A549 (cell line): ENCODE data around the gene KRT8. TPM values are rescaled to one million over a fixed set of nuclear protein-coding genes. Genes with fewer than 3 reads are reported as not detected.

Experiments
- ATAC-seq, 2 experiments: fragments of 200-7000 bp in 1 of 2; fragments of >200 bp in 1 of 2; cut with Nextera tagmentation in 1 of 2; cut with Tn5 transposase in 1 of 2; 3 replicates each; pipeline versions ENCODE4 v1.8.0 to v1.9.1; 2018 to 2020; ENCODE audit warnings: mild to moderate bottlenecking in 1 of 2, moderate library complexity in 1 of 2
- CTCF ChIA-PET: fragments of 300-600 bp; sonication (Branson Sonifier 250); formaldehyde crosslinking; extraction: SDS; loops from one replicate; lab custom pipeline; 2021; ENCODE audit warnings: antibody characterized with exemption, inconsistent platforms; lab: Yijun Ruan, JAX
- POLR2A ChIA-PET: fragments of 350-600 bp; formaldehyde crosslinking; extraction: SDS; loops from one replicate; lab custom pipeline; 2021; ENCODE audit warnings: antibody characterized with exemption, inconsistent platforms; lab: Yijun Ruan, JAX
- DNase-seq, 2 experiments: peaks; one replicate each; pipeline versions ENCODE4 v3.0.0 to v3.0.0-alpha.2; 2011 to 2016; ENCODE audit warnings: low read depth in 1 of 2, low spot score in 1 of 2
- FAIRE-seq: peaks from 2 replicates; lab custom pipeline; 2011; peaks lifted over from hg19 to GRCh38; lab: Jason Lieb, UNC
- H3K27ac ChIP-seq, 2 experiments: fragments of >200 bp; sonication (Bioruptor Twin); formaldehyde crosslinking; 3 replicates each; pipeline ENCODE4 v1.5.1; 2016 to 2017
- H3K4me1 ChIP-seq: fragments of >200 bp; sonication (Bioruptor Twin); formaldehyde crosslinking; 3 replicates; pipeline ENCODE4 v1.6.1; 2016
- H3K4me2 ChIP-seq: fragments of >200 bp; sonication (Bioruptor Twin); formaldehyde crosslinking; 3 replicates; pipeline ENCODE4 v1.6.1; 2016
- H3K4me3 ChIP-seq: fragments of >200 bp; sonication (Bioruptor Twin); formaldehyde crosslinking; 3 replicates; pipeline ENCODE4 v1.5.1; 2016
- H3K9me3 ChIP-seq: fragments of >200 bp; sonication (Bioruptor Twin); formaldehyde crosslinking; 3 replicates; pipeline ENCODE4 v1.6.1; 2016
- BHLHE40 ChIP-seq: IDR thresholded peaks from 2 replicates; pipeline ENCODE4 v1.6.1; 2012; ENCODE audit warnings: low read depth, low read length, inconsistent platforms
- CEBPB ChIP-seq, 2 experiments: fragments of >200 bp in 1 of 2; sonication (Bioruptor Twin) in 1 of 2; formaldehyde crosslinking in 1 of 2; IDR thresholded peaks; 2 replicates each; pipeline ENCODE4 v1.6.1; 2012 to 2016
- CHD4 ChIP-seq: fragments of 200-600 bp; sonication (generic); IDR thresholded peaks from 2 replicates; pipeline ENCODE4 v1.6.1; 2016; ENCODE audit warnings: antibody characterized with exemption, mild to moderate bottlenecking, borderline replicate concordance
- EHF ChIP-seq: fragments of 250-450 bp; sonication (Bioruptor Pico); IDR thresholded peaks from 2 replicates; pipeline ENCODE4 v1.5.0; 2020; ENCODE audit warnings: mild to moderate bottlenecking
- EP300 ChIP-seq, 2 experiments: fragments of >200 bp; sonication (Bioruptor Twin); formaldehyde crosslinking; IDR thresholded peaks; 2 replicates in 1 of 2; 3 replicates in 1 of 2; pipeline ENCODE4 v1.6.1; 2016 to 2017
- ESRRA ChIP-seq: fragments of 150-350 bp; IDR thresholded peaks from 2 replicates; pipeline ENCODE4 v1.6.1; 2014; ENCODE audit warnings: mild to moderate bottlenecking, low read length, borderline replicate concordance
- GATA3 ChIP-seq: IDR thresholded peaks from 2 replicates; pipeline ENCODE4 v1.6.1; 2012; ENCODE audit warnings: borderline replicate concordance
- HEYL ChIP-seq: fragments of 250-450 bp; sonication (Bioruptor Pico); IDR thresholded peaks from 2 replicates; pipeline ENCODE4 v1.8.0; 2021; ENCODE audit warnings: mild to moderate bottlenecking, moderate library complexity
- HOXA7 ChIP-seq: fragments of 250-450 bp; sonication (Bioruptor Pico); IDR thresholded peaks from 2 replicates; pipeline ENCODE4 v1.5.0; 2020; ENCODE audit warnings: mild to moderate bottlenecking, moderate library complexity
- HOXB13 ChIP-seq: fragments of 250-450 bp; sonication (Bioruptor Pico); IDR thresholded peaks from 2 replicates; pipeline ENCODE4 v1.5.0; 2020; ENCODE audit warnings: low read depth, mild to moderate bottlenecking, moderate library complexity
- HOXB5 ChIP-seq: fragments of 250-450 bp; sonication (Bioruptor Pico); IDR thresholded peaks from 2 replicates; pipeline ENCODE4 v1.5.0; 2020; ENCODE audit warnings: mild to moderate bottlenecking, moderate library complexity
- JUN ChIP-seq, 2 experiments: fragments of >200 bp; sonication (Bioruptor Twin); formaldehyde crosslinking; IDR thresholded peaks; 2 replicates in 1 of 2; 3 replicates in 1 of 2; pipeline ENCODE4 v1.6.1; 2016 to 2017
- KDM5A ChIP-seq: fragments of 200-600 bp; sonication (generic); IDR thresholded peaks from 2 replicates; pipeline ENCODE4 v1.6.1; 2016; ENCODE audit warnings: antibody characterized with exemption, mild to moderate bottlenecking
- MAFK ChIP-seq: fragments of 450-650 bp; IDR thresholded peaks from 2 replicates; pipeline ENCODE4 v1.6.1; 2014; ENCODE audit not compliant: partially characterized antibody
- MAZ ChIP-seq: fragments of 150-350 bp; IDR thresholded peaks from 2 replicates; pipeline ENCODE4 v1.6.1; 2014; ENCODE audit warnings: antibody characterized with exemption, low read depth, low read length, borderline replicate concordance
- NFE2L2 ChIP-seq: fragments of 150-350 bp; conservative IDR thresholded peaks from 2 replicates; pipeline ENCODE4 v1.6.1; 2014; ENCODE audit warnings: low read length
- NPAS2 ChIP-seq: fragments of 250-450 bp; sonication (Bioruptor Pico); IDR thresholded peaks from 2 replicates; pipeline ENCODE4 v1.8.0; 2022; ENCODE audit warnings: mild to moderate bottlenecking, moderate library complexity, borderline replicate concordance
- PHF8 ChIP-seq: fragments of 200-600 bp; sonication (generic); IDR thresholded peaks from 2 replicates; pipeline ENCODE4 v1.6.1; 2016; ENCODE audit warnings: low read depth, mild to moderate bottlenecking, antibody characterized with exemption, moderate library complexity, borderline replicate concordance
- POLR2A ChIP-seq: IDR thresholded peaks from 2 replicates; pipeline ENCODE4 v1.6.1; 2012; ENCODE audit warnings: mild to moderate bottlenecking, low read length
- POLR2AphosphoS2 ChIP-seq: conservative IDR thresholded peaks from 2 replicates; pipeline ENCODE4 v1.6.1; 2012; ENCODE audit warnings: low read length, improper control_type of control experiment, inconsistent platforms
- RAD21 ChIP-seq, 2 experiments: fragments of >200 bp in 1 of 2; sonication (Bioruptor Twin) in 1 of 2; formaldehyde crosslinking in 1 of 2; IDR thresholded peaks in 1 of 2; conservative IDR thresholded peaks in 1 of 2; 2 replicates in 1 of 2; 3 replicates in 1 of 2; pipeline ENCODE4 v1.6.1; 2012 to 2018; ENCODE audit warnings: inconsistent platforms in 1 of 2
- RCOR1 ChIP-seq: fragments of 150-350 bp; IDR thresholded peaks from 2 replicates; pipeline ENCODE4 v1.6.1; 2014; ENCODE audit warnings: antibody characterized with exemption, low read length, low read depth
- SMC3 ChIP-seq: fragments of >200 bp; sonication (Bioruptor Twin); formaldehyde crosslinking; IDR thresholded peaks from 3 replicates; pipeline ENCODE4 v1.6.1; 2018; ENCODE audit warnings: inconsistent platforms
- TFCP2L1 ChIP-seq: fragments of 250-450 bp; sonication (Bioruptor Pico); IDR thresholded peaks from 2 replicates; pipeline ENCODE4 v1.5.0; 2021; ENCODE audit warnings: mild to moderate bottlenecking
- TP53 ChIP-seq: fragments of 250-450 bp; sonication (Bioruptor Pico); IDR thresholded peaks from 2 replicates; pipeline ENCODE4 v1.5.0; 2021; ENCODE audit warnings: mild to moderate bottlenecking, moderate library complexity
- ZFP36 ChIP-seq: fragments of 450-650 bp; IDR thresholded peaks from 2 replicates; pipeline ENCODE4 v1.6.1; 2014; ENCODE audit warnings: borderline replicate concordance; ENCODE audit not compliant: partially characterized antibody
- ZNF302 ChIP-seq: fragments of 250-450 bp; sonication (Bioruptor Pico); IDR thresholded peaks from 2 replicates; pipeline ENCODE4 v1.9.0; 2021; ENCODE audit warnings: inconsistent platforms, mild to moderate bottlenecking, moderate library complexity
- WGBS: methylation state at CpG from one replicate; pipeline ENCODE4 v1.1.6; 2017; ENCODE audit errors: missing lambda C conversion rate; 5-methylcytosine and 5-hydroxymethylcytosine counted together
- polyA plus RNA-seq, 4 experiments: library from polyadenylated mRNA; depleted of rRNA in 3 of 4; stranded (reverse); fragments of >200 nt; fragmentation: RNase III in 1 of 4; extraction: RNeasy Plus Mini Kit Qiagen cat#74134 plus additional on column Dnase treatment in 1 of 4; gene quantifications; 2 replicates in 3 of 4; 3 replicates in 1 of 4; pipeline ENCODE4 v1.2.3, GENCODE V29; 2011 to 2017
- TF ChIP-seq, protein P1 (sequence below): IDR thresholded peaks from 2 replicates; pipeline ENCODE4 v1.6.1; 2012
- TF ChIP-seq, protein P2 (sequence below): fragments of >200 bp; sonication (Bioruptor Twin); formaldehyde crosslinking; IDR thresholded peaks from 3 replicates; pipeline ENCODE4 v1.5.1; 2016
- TF ChIP-seq, protein P3 (sequence below): fragments of >200 bp; sonication (Bioruptor Twin); formaldehyde crosslinking; IDR thresholded peaks from 2 replicates; pipeline ENCODE4 v1.6.1; 2016
- TF ChIP-seq, protein P4 (sequence below): fragments of 150-350 bp; IDR thresholded peaks from 2 replicates; pipeline ENCODE4 v1.6.1; 2014; ENCODE audit warnings: low read depth, mild to moderate bottlenecking, low read length
- TF ChIP-seq, protein P5 (sequence below): fragments of 250-450 bp; sonication (Bioruptor Pico); IDR thresholded peaks from 2 replicates; pipeline ENCODE4 v1.5.0; 2020; ENCODE audit warnings: low read depth, mild to moderate bottlenecking, moderate library complexity
- TF ChIP-seq, protein P6 (sequence below): fragments of >200 bp; sonication (Bioruptor Twin); formaldehyde crosslinking; IDR thresholded peaks from 3 replicates; pipeline ENCODE4 v1.6.1; 2016

Gene KRT8
- polyA plus RNA-seq, 2 of the 4 experiments (the other 2 are of a cell fraction) = 2,250 to 3,633 TPM

DNA sequence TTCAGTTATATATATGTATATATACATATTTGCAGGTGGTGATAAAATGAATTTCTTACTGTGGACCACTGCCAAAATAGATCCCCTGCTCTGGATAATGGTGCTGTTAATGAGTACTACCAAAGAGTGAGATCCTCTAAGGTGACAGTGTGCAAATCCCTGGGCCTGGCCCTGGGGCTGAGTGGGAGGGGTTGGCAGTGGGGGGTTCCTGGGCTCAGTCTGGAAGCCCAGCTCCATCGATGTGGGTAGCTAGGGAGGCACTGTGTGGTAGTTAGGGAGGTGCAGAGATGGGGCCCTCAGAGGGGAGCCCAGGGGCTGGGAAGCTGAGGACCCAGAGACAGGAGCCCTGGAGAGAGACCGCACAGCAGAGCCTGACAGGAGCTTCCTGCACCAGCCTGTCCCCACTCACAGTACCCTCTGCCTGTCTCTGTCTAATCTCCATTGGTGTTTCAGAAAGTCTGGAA lies 9.1 kb downstream of the KRT8 start:
- FAIRE-seq (no peak), DNase-seq (peak in 1 of 2 experiments; percentile 90), ATAC-seq (peak; percentile 56 to 75)
- Histone ChIP-seq H3K4me2 (peak overlapping the region; percentile 93), H3K9me3 (no peaks in the 10 kb centered on the region), H3K4me3 (0 out of 3 replicates have a peak overlapping the region, but pooled peaks have one; percentile 7), H3K27ac (peak overlapping the region; percentile 78 to 91), H3K4me1 (peaks cover 64% of the 10 kb centered on the region)
- ChIA-PET CTCF (interaction anchor here (0.9 to 20.5 kb wide), 14 partner anchors 11 to 91 kb away, joined by 3 to 440 read pairs (median 5); partner anchors contain the start of genes KRT18 and KRT8), POLR2A (interaction anchor here (0.9 to 4.8 kb wide), 11 partner anchors 9 to 82 kb away, joined by 3 to 75 read pairs (median 6); partner anchors contain the start of genes KRT18 and KRT8)
- whole genome bisulfite sequencing = 8% methylated on average over 2 of the region's 2 CpGs
- TF ChIP-seq RCOR1 (no peak), ESRRA (no peak), EP300 (IDR thresholded peaks at IDR 0.05) (no peak), POLR2AphosphoS2 (no peak), KDM5A (no peak), TFCP2L1 (peak; percentile 76), HOXB13 (CRISPR knock-in tag) (no peak), RAD21 (conservative IDR thresholded peaks at IDR 0.05 in 1 of 2, IDR thresholded peaks at IDR 0.05 in 1 of 2) (no peak), POLR2A (peak; percentile 3; the same call in 1 of the 2 replicates), PHF8 (no peak), CEBPB (IDR thresholded peaks at IDR 0.05) (no peak), JUN (IDR thresholded peaks at IDR 0.05) (peak in 1 of 2 experiments; percentile 40; a peak in 1 of 5 replicates), ZNF302 (CRISPR knock-in tag) (no peak), SMC3 (no peak), GATA3 (no peak), BHLHE40 (no peak), NFE2L2 (no peak), HEYL (CRISPR knock-in tag) (no peak), HOXB5 (CRISPR knock-in tag) (no peak), ZFP36 (no peak), MAZ (no peak), EHF (CRISPR knock-in tag) (peak; percentile 52; the same call in 1 of the 2 replicates), MAFK (no peak), TP53 (CRISPR knock-in tag) (peak; percentile 79; the same call in 1 of the 2 replicates), HOXA7 (CRISPR knock-in tag) (no peak; the same call in 1 of the 2 replicates), CHD4 (no peak), NPAS2 (CRISPR knock-in tag) (no peak)
- TF ChIP-seq, protein P1, sequence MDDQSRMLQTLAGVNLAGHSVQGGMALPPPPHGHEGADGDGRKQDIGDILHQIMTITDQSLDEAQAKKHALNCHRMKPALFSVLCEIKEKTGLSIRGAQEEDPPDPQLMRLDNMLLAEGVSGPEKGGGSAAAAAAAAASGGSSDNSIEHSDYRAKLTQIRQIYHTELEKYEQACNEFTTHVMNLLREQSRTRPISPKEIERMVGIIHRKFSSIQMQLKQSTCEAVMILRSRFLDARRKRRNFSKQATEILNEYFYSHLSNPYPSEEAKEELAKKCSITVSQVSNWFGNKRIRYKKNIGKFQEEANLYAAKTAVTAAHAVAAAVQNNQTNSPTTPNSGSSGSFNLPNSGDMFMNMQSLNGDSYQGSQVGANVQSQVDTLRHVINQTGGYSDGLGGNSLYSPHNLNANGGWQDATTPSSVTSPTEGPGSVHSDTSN = no peak; the same call in 1 of the 2 replicates
- TF ChIP-seq, protein P2, sequence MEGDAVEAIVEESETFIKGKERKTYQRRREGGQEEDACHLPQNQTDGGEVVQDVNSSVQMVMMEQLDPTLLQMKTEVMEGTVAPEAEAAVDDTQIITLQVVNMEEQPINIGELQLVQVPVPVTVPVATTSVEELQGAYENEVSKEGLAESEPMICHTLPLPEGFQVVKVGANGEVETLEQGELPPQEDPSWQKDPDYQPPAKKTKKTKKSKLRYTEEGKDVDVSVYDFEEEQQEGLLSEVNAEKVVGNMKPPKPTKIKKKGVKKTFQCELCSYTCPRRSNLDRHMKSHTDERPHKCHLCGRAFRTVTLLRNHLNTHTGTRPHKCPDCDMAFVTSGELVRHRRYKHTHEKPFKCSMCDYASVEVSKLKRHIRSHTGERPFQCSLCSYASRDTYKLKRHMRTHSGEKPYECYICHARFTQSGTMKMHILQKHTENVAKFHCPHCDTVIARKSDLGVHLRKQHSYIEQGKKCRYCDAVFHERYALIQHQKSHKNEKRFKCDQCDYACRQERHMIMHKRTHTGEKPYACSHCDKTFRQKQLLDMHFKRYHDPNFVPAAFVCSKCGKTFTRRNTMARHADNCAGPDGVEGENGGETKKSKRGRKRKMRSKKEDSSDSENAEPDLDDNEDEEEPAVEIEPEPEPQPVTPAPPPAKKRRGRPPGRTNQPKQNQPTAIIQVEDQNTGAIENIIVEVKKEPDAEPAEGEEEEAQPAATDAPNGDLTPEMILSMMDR = no peak
- TF ChIP-seq, protein P3, sequence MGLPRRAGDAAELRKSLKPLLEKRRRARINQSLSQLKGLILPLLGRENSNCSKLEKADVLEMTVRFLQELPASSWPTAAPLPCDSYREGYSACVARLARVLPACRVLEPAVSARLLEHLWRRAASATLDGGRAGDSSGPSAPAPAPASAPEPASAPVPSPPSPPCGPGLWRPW = no peak
- TF ChIP-seq, protein P4, sequence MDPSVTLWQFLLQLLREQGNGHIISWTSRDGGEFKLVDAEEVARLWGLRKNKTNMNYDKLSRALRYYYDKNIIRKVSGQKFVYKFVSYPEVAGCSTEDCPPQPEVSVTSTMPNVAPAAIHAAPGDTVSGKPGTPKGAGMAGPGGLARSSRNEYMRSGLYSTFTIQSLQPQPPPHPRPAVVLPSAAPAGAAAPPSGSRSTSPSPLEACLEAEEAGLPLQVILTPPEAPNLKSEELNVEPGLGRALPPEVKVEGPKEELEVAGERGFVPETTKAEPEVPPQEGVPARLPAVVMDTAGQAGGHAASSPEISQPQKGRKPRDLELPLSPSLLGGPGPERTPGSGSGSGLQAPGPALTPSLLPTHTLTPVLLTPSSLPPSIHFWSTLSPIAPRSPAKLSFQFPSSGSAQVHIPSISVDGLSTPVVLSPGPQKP = no peak
- TF ChIP-seq, protein P5, sequence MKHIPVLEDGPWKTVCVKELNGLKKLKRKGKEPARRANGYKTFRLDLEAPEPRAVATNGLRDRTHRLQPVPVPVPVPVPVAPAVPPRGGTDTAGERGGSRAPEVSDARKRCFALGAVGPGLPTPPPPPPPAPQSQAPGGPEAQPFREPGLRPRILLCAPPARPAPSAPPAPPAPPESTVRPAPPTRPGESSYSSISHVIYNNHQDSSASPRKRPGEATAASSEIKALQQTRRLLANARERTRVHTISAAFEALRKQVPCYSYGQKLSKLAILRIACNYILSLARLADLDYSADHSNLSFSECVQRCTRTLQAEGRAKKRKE (CRISPR knock-in tag) = no peak
- TF ChIP-seq, protein P6, sequence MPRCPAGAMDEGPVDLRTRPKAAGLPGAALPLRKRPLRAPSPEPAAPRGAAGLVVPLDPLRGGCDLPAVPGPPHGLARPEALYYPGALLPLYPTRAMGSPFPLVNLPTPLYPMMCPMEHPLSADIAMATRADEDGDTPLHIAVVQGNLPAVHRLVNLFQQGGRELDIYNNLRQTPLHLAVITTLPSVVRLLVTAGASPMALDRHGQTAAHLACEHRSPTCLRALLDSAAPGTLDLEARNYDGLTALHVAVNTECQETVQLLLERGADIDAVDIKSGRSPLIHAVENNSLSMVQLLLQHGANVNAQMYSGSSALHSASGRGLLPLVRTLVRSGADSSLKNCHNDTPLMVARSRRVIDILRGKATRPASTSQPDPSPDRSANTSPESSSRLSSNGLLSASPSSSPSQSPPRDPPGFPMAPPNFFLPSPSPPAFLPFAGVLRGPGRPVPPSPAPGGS = no peak; the same call in 2 of the 3 replicates
